ENCODE results near the gene HSD3B7.
A peak's percentile ranks its signal among the peaks of the same experiment; 100 is the strongest.

The HSD3B7 gene

DNA sequence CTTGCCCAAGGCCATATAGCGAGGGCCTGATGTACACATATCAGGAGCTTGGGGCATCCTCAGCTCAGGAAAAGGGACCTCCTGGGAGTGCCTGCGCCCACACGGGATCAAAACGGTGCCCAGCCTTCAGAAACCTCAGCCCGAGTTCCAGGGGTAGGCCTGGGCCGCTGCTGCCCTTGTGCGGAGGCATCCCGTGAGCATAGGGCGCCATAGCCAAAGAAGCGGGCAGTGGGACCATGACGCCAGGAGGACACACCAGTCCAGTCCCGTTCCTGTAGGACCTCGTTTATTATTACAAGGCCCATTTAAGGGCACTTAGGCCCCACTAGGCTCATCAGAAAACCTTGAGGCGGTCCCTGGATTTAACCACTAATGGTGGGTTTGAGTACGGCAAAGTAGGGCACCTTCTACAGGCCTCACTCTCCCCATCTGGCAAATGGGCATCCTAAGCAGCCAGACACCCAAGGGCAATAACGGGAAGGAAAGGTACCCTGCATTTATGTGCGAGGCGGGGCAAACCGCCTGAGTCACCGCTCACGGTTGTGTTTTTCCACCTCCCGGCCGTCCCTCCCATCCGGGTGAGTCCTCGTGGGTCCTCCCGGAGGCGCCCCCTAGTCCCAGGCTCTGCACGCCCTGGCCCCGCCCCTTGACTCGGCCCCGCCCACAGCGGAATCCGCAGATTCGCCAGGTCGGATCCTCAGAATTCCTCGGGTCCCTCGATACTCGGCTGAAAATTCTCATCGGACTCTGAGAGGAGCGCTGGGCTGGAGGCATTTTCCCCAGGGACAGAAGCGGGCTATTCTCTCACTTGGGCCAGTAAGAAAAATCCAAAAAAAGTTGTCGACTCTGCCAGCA lies 28.2 kb upstream of the HSD3B7 start:
- peak; percentile 90 for DNase-seq (ENCODE audit: low spot score)

DNA sequence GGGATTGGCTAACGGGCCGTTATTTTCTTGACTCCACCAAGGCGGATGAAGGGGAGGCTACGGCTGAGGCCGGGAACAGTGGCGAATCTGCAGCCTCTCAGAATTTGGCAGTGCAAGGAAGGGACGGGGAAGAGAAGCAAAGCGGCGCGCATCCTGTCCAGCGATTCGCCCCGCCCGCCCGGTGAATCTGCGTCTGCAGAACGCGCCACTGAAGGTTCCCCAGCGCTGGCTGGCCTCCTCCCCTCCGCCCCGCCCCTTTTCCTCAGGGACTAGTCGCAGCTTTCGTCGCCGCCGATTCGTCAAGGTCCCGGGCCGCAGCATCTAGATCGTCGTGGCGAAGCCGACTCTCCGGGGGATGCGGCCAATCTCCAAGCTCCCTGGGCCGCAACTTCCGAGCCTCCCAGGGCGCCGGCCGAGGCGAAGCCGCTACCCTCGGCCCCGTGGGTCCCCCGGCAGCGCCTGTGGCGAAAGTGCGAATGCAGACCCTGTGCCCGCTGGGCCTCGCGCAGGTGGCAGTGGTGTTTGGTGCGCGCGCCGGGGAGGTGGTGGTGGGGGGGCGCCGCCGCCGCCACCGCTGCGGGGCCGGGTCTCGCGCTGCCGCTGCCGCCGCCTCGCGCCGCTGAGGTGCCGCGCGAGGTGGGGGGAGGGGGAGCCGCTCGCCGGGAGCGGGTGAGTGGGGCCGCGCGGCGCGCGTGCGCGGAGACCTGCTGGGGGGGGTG lies 27.4 kb upstream of the HSD3B7 start, which contains the start of gene SETD1A:
TSS of gene SETD1A (plus strand) at position 299 of the 719 bp plus-strand sequence. CDS start 978 bp downstream, outside the sequence.
- peak; percentile 97 for DNase-seq (ENCODE audit: low spot score)

DNA sequence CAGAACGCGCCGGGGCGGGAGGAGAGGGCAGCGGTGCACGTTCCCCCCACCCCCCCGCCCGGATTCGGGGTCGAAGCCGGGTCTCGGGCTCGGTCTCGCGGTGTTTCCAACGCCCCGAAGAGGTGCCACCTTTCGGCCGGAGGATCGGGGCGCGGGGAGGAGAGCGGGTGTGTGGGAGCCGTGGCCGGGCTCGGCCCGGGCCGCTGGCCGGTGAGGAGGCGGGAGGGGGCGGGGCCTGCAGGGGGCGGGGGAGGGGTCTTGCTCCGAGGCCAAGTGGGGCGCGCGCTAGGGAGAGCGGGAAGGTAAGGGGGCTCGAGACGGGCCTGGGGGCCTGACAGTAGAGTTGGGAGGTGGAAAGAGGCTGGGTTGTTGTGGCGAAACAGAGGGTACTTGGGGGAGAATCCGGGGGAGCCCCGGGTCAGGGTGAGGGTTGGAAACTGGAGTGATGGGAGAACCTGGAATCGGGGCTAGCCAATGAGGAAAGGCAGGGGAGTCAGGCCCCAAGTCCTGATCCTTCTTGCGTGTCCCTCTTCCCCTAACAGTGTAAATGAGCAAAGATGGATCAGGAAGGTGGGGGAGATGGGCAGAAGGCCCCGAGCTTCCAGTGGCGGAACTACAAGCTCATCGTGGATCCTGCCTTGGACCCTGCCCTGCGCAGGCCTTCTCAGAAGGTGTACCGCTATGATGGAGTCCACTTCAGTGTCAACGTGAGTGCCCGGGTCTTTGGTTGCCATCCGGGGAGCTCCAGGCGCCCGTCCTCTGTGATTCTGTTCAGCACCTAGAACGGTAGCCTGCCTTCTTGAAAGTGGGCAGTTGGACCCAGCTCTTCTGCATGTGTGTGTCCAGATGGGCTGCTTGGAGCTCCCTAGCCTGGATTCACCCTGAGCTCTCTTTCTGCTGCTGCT lies 26.6 kb upstream of the HSD3B7 start:
- no peak for DNase-seq (ENCODE audit: low spot score)

DNA sequence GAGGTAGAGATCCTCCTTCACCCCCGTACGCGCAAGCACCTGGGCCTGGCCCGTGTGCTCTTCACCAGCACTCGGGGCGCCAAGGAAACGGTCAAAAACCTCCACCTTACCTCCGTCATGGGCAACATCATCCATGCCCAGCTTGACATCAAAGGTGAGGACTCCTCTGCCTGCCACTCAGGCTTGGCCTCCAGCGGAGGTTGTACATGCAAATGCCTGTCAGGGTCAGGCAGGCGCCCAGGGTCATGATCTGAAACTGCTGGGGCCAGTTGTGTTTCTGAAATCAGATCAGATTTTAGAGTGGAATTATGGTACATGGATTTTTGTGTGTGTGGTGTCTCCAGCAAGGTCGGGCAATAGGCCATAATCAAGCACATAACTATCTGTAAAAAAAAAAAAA lies 23.6 kb upstream of the HSD3B7 start:
- DNase-seq (ENCODE audit: low spot score): no peak

DNA sequence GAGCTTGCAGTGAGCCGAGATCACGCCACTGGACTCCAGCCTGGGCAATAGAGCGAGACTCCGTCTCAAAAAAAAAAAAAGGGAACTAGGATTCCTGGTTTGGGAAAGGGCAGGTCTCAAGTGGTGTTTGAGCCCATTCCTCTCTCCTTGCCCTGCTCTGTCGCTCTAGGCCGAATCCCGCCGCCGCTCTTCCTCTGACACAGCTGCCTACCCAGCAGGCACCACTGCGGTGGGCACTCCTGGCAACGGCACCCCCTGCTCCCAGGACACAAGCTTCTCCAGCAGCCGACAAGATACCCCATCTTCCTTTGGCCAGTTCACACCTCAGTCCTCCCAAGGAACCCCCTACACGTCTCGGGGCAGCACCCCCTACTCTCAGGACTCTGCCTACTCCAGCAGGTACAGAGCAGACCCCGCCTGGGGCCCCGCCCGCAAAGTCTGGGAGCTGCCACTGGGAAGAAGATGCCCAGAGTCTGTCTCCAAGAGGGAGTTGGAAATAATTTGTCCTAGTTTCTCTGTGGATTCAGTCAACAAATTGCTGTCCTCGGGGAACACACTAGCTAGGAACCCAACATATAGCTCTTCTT lies 21.0 kb upstream of the HSD3B7 start:
- no peak for DNase-seq (ENCODE audit: low spot score)

DNA sequence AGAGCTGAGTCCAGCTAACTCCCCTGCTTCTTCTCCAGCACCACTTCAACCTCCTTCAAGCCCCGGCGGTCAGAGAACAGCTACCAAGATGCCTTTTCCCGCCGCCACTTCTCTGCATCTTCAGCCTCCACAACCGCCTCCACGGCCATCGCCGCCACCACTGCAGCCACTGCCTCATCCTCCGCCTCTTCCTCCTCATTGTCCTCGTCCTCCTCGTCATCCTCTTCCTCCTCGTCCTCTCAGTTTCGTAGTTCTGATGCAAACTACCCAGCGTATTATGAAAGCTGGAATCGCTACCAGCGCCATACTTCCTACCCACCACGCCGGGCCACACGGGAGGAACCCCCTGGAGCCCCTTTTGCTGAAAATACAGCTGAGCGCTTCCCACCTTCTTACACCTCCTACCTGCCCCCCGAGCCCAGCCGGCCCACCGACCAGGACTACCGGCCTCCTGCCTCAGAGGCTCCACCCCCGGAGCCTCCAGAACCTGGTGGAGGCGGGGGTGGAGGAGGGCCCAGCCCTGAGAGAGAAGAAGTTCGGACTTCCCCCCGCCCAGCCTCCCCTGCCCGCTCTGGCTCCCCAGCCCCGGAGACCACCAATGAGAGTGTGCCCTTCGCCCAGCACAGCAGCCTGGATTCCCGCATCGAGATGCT lies 20.3 kb upstream of the HSD3B7 start:
- no peak for DNase-seq (ENCODE audit: low spot score)

DNA sequence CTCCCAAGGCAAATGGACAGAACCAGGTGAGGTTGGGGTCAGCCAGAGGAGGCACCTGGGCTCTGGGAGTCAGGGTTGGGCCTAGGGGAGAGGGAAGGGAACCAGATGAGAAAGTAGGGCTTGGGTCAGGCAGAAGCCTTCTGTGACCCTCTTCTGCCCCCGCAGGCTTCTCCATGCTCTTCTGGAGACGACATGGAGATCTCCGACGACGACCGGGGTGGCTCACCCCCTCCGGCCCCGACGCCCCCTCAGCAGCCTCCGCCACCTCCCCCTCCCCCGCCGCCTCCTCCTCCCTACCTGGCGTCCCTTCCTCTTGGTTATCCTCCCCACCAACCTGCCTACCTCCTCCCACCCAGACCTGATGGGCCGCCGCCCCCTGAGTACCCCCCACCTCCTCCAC lies 19.6 kb upstream of the HSD3B7 start:
- no peak for DNase-seq (ENCODE audit: low spot score)

DNA sequence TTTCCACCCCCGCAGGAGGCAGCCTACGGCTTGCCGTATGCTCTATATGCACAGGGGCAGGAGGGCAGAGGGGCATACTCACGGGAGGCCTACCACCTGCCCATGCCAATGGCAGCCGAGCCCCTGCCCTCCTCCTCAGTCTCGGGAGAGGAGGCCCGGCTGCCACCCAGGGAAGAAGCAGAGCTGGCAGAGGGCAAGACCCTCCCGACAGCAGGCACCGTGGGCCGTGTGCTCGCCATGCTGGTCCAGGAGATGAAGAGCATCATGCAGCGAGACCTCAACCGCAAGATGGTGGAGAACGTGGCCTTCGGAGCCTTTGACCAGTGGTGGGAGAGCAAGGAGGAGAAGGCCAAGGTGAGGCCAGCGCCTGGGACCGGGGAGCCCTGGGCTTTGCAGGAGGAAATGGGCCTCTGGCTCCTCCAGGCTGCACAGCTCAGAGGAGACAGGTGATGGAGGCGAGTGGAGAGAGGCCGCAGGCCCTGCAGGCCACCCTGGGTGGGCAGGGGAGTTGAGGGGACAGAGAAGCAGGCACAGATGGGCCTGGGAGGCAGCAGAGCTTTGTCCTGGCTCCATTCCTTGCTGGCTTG lies 18.9 kb upstream of the HSD3B7 start:
- DNase-seq (ENCODE audit: low spot score): no peak

DNA sequence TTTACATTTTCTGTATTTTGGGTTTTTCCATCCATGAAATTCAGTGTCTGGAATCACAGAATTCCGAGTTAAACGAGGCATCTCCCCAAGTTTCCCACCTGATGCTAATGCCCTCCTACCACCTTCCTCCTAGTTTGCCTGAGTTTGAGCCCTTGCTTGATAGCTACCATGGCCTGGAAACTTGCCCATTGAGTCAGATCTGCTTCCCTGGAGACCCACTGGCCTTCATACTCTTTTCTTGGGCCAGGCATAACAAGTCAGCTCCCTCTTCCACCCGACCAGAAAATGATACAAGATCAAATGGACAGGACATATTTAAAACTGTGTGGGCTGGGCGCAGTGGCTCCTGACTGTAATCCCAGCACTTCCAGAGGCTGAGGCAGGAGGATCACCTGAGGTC lies 17.2 kb upstream of the HSD3B7 start:
- DNase-seq (ENCODE audit: low spot score): no peak

DNA sequence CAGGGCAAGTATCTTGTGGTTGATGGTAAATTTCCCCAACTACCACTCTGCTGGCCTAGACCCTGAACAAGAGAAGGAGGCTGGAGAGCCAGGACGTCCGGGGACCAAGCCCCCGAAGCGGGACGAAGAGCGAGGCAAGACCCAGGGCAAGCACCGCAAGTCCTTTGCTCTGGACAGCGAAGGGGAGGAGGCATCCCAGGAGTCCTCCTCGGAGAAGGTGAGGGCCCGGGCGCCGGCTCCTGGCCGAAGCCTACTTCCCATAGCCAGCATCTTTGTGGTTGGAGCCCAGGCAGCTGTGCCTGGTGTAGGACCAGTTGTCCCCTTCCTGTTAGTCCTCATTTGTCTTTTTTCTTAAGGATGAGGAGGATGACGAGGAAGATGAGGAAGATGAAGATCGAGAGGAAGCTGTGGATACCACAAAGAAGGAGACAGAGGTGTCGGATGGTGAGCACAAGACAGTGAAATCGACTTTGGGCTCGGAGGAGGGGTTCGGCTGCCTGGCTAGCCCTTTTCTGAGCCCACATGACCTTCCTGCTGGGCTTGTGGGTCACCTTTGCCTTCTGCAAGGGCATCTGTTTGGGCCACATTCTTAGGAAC lies 15.7 kb upstream of the HSD3B7 start:
- no peak for DNase-seq (ENCODE audit: low spot score)

DNA sequence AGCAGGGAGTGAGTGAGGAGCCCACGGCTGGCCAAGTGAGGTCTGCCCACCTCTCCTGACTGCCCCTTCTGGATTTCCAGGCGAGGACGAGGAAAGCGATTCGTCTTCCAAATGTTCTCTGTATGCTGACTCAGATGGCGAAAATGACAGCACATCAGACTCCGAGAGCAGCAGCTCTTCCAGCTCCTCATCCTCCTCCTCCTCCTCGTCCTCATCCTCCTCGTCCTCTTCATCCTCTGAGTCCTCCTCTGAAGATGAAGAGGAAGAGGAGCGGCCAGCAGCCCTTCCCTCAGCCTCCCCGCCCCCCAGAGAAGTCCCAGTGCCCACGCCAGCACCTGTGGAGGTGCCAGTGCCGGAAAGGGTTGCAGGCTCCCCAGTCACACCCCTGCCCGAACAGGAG lies 13.7 kb upstream of the HSD3B7 start:
- DNase-seq (ENCODE audit: low spot score): no peak

DNA sequence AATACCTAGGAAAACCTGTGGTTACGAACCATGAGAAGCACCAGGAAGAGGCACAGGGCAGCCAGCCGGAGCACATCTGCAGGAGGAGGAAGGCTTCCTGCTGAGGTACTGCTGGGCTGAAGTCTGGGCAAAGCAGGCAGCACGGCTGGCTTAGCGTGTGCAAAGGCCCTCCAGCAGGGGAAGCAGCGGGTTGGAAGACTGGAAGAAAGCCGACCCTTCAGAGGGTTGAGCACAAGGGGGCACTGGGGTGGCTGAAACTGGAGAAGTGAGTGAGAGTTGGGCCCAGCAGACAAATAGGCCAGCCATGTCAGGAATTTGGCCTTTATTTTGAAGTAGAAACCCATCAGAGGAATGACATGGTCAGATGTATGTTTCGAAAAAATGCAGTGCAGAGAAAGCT lies 12.1 kb upstream of the HSD3B7 start:
- no peak for DNase-seq (ENCODE audit: low spot score)

DNA sequence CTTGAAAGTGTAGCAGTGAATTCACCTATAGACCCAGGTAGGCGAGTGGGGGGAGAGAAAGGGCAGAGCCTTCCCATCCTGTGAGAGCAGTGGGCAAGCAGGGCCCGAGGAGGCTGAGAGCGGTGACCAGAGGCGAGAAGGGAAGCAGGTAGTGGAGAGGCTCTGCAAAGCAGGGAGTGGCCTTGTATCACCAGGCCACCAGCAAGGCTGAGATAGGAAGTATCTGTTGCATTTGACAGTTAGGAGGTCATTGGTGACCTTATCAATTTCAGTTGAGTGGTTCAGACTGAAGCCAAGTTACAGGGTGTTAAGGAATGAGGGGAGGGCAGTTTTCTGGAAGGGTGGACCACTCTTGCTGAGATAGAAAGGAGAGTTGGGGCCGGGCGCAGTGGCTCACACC lies 10.7 kb upstream of the HSD3B7 start:
- DNase-seq (ENCODE audit: low spot score): no peak

DNA sequence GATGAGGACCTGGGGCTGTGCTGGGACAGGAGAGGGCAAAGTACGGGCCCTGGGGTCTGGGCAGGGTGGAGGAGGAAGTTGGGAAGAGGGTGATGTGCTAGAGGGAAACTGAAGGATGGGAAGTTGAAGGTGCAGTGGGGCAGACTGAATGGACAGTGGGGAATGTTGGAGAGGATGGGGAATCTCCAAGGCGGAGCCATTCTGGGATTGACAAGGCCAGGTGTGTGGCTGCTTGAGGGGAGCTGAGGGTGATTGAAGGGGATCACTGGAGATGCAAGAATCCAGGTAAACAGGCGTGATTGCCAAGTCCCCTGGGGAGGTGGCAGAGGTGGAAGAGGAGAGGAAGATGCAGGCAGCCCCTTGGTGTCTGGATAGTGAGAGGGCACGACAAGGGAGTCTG lies 8.5 kb upstream of the HSD3B7 start:
- DNase-seq (ENCODE audit: low spot score): no peak

DNA sequence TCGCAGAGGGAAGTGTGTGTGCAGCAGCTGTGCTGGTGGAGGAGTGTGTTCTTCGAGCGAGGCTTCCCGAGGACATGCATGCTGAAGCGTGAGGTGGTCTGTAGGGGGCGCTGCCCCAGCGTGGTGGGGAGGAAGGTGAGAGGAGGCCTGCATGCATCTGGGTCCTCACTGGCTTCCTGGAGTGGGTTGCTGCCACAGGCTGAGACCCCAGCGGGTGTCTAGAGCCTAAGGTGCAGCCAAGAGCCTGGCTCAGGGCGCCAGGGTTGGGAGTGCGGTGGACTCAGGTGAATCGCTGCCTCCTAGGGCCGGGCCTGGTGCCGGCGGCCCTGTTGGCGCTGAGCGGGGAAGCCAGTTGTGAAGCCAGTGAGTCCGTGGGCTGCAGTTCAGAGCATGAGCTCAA lies 7.5 kb upstream of the HSD3B7 start:
- no peak for DNase-seq (ENCODE audit: low spot score)

DNA sequence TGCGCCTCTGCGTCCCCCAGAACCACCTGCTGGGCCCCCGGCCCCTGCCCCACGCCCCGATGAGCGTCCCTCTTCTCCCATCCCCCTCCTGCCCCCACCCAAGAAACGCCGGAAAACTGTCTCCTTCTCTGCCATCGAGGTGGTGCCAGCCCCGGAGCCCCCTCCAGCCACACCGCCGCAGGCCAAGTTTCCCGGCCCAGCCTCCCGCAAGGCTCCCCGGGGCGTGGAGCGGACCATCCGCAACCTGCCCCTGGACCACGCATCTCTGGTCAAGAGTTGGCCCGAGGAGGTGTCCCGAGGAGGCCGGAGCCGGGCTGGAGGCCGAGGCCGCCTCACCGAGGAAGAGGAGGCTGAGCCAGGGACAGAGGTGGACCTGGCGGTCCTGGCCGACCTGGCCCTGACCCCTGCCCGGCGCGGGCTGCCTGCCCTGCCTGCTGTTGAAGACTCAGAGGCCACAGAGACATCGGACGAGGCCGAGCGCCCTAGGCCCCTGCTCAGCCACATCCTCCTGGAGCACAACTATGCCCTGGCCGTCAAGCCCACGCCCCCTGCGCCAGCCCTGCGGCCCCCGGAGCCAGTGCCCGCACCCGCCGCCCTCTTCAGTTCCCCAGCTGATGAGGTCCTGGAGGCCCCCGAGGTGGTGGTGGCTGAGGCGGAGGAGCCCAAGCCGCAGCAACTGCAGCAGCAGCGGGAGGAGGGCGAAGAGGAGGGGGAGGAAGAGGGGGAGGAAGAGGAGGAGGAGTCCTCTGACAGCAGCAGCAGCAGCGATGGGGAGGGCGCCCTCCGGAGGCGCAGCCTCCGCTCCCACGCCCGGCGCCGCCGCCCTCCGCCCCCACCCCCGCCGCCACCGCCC lies 5.6 kb upstream of the HSD3B7 start:
- no peak for DNase-seq (ENCODE audit: low spot score)

DNA sequence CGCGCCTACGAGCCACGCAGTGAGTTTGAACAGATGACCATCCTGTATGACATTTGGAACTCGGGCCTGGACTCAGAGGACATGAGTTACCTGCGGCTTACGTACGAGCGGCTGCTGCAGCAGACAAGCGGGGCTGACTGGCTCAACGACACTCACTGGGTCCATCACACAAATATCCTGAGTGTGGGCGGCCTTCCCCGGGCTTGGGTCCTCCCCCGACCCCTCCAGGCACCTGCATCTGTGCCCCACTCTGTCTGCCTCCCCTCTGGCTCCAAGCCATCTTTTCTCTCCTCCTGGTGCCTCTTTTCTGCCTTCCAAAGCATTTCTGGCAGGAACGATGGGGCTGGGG lies 5.0 kb upstream of the HSD3B7 start:
- no peak for DNase-seq (ENCODE audit: low spot score)

DNA sequence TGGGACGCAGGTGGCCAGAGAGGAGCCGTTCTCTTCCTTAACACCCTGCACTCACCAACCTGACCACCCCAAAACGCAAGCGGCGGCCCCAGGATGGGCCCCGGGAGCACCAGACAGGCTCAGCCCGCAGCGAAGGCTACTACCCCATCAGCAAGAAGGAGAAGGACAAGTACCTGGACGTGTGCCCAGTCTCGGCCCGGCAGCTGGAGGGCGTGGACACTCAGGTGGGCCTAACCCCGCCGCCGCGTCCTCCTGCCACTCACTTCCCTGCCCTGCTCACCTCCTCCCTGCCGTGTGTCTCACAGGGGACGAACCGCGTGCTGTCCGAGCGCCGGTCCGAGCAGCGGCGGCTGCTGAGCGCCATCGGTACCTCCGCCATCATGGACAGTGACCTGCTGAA lies 4.6 kb upstream of the HSD3B7 start:
- no peak for DNase-seq (ENCODE audit: low spot score)

DNA sequence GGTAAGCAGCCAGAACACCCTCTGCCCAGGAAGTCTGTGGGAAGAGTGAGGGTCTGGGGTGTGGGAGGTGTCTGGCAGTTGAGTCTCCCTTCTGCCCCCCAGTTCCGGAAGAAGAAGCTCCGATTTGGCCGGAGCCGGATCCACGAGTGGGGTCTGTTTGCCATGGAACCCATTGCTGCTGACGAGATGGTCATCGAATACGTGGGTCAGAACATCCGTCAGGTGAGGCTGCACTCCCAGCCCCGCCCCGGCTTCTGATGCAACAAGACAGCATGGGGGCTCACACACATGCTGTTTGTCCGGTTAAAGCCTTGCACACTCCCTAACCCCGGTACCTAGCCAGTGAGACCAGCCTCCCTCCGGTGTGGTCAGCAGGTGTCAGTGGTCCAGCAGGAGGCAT lies 4.0 kb upstream of the HSD3B7 start:
- no peak for DNase-seq (ENCODE audit: low spot score)

Measured in AG20443 (cell line).